Skin of body (tissue), 2 donors: Measurements from ENCODE around the gene ANO4. TPM values are rescaled to one million over a fixed set of nuclear protein-coding genes. Genes with fewer than 3 reads are reported as not detected.
"Not testable (repeated sequence)": the region's sequence is repeated elsewhere in the genome, so short reads cannot be mapped to it uniquely, and the experiment has no call there.

Source experiments
- DNase-seq: peaks from one replicate; lab custom pipeline; 2025; lab: John Stamatoyannopoulos, UW
- total RNA-seq: library from RNA; depleted of rRNA; stranded (reverse); fragments of >200 nt; gene quantifications from one replicate; pipeline ENCODE4 v1.2.3, GENCODE V29; 2014

The ANO4 gene
- total RNA-seq, 1 donor from 2014 or later: 0.20 TPM

- DNase-seq: no peak
Observed at GRCh38 chr12:100987552-100988521, 193.3 kb downstream of the ANO4 start.

- not testable (repeated sequence) for DNase-seq
Observed at GRCh38 chr12:100989509-100989908, 194.9 kb downstream of the ANO4 start.

DNA sequence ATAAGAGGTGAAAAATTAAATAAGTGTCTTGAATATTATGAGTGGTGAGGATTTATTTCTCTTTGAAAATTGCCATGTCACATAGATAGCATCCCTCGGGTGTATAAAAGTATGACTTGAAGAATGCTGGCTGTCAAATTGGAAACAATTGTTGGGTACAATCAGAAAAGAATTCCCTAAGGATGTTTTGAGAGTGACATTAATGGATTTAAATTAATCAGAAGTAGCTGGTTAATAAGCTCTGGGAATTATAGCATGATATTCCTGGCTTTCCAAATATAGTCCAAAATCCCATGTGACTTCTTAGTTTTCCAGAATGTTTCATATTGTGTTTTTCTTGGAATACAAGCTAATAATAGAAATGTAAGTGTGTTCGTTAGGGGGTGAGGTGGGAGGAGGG lies 196.5 kb downstream of the ANO4 start:
- no peak for DNase-seq

GRCh38 chr12:100992194-100992593 lies 197.6 kb downstream of the ANO4 start:
- no peak for DNase-seq

GRCh38 chr12:100993916-100994450 lies 199.4 kb downstream of the ANO4 start:
- no peak for DNase-seq

GRCh38 chr12:100995201-100995600 lies 200.6 kb downstream of the ANO4 start:
- no peak for DNase-seq

DNA sequence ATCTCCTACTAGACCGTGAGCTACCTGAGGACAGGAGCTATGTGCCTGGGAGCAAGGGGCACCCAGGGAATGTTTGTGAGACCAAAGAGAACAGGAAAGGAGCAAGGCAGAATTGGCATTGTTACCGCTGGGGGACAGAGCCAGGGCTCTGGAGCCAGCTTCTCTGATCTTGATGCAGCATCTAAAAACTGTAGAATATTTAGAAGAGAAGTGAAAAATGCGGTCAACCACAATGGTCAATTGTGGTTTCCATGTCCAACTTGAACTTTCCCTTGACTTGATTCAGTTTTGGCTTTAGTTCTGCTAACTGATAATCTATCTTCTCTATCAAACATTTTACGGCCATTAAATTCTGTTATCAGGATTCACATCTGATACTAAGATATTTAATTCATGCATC lies 201.2 kb downstream of the ANO4 start:
- DNase-seq: no peak

DNA sequence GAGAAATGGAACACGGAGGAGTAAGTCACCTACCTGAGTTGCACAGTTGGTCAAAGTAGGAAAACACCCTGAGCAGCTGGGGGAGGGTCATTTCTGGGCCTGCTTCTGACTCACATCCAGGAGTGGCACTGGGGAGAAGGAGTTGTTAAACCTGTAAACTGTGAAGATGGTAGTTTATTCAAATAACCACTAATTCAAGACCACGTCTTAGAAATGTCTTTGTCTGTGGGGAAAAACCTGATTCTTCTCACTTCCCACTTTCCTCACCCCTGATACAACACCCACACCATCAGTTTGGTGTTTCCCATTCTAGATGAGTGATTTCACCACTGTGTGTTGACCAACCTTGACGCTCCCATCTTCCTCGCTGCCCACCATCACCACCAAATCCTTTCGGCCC lies 207.1 kb downstream of the ANO4 start:
- DNase-seq: no peak

GRCh38 chr12:101002696-101003419 lies 208.3 kb downstream of the ANO4 start:
- DNase-seq: no peak

GRCh38 chr12:101004898-101005297 lies 210.3 kb downstream of the ANO4 start:
- DNase-seq: no peak

DNA sequence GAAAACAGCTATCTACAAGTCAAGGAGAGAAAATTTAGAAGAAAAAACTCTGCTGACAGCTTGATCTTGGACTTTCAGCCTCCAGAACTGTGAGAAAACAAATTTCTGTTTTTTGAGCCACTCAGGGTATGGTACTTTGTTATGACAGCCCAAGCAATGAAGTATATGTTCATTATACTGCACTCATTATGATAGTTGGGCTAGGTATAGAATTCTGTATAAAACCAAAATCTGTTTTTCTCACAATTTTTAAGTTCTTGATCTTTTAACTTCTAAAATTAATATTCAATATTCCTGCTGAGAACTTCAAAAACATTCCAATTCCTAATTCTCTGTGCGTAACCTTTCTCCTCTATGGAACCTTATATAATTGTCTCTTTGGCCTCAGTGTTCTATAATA lies 214.7 kb downstream of the ANO4 start:
- DNase-seq: no peak

DNA sequence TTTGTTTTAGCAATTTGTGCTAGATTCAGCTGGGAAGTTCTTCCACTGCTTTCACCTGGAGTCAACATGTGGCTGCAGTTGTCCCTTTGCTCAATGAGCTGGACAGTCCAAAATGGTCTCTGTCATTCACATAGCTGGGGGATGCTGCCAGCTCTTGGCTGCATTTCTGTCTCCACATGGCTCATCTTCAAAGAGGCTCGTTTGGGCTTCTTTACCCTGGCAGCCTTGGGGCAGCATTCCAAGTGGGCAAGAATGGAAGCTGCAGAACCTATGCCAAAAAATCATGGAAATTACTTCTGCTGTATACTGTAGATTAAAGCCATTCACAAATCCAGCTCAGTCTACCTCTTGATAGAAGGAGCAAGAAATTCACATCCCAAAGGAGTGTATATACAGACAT lies 216.3 kb downstream of the ANO4 start:
- DNase-seq: no peak

- DNase-seq: no peak
Observed at GRCh38 chr12:101013993-101014392, 219.4 kb downstream of the ANO4 start.

DNA sequence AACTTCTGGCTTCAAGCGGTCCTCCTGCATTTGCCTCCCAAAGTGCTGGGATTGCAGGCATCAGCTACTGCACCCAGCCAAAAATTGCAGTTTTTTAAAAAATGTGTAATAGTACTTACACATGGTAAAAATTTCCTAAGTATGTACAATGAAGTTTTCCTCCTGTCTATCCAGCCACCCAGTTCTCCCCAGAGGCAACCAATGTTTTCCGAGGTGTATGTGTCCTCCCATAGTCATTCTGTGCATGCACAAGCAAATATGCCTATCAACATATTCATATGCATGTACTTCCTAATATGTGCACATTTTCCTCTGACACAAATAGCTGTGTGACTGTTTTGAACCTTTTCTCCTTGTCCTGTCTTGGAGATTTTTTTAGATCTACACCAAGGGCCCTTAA lies 220.5 kb downstream of the ANO4 start:
- no peak for DNase-seq

DNA sequence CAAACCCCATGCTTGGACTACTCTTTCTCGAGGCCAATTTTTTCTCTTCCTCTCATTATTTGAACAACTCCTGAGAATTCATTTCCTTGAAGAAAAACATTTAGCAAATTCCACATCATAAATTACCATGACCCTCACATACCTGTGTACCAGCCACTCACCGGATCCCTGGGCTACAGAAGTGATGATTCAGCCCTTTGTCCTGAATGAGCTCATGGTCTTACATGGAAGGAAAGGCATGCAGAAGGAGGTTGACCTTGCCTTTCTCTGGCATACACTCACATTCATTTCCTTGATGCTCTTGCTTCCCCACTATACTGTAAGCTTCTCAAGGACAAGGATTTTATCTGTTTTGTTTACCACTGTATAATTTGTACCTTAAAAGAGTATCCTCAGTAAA lies 224.0 kb downstream of the ANO4 start:
- DNase-seq: no peak

- no peak for DNase-seq
Observed at GRCh38 chr12:101019201-101019600, 224.6 kb downstream of the ANO4 start.

GRCh38 chr12:101019667-101020066 lies 225.1 kb downstream of the ANO4 start:
- DNase-seq: no peak

DNA sequence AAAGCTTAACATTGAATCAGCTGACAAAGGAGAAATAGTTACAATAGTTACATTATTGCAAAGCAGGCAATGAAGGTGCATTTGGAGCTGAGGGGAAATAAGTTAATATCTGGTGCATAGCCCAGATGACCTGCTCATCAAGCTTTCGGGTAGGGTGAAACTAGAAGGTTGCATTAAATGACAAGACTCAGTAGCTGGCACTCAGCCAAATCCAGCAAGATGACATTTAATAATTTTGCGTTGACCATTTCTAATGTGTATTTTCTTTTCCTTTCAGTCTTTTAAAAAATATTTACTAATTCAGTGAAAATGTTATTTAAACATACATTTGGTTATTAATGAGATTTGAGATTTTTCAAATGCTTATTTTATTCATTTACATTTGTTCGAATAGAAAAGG lies 226.9 kb downstream of the ANO4 start:
- no peak for DNase-seq

GRCh38 chr12:101021911-101022388 lies 227.4 kb downstream of the ANO4 start:
- DNase-seq: no peak

GRCh38 chr12:101027200-101027599 lies 232.6 kb downstream of the ANO4 start:
- DNase-seq: no peak

- DNase-seq: no peak
Observed at GRCh38 chr12:101027816-101028215, 233.2 kb downstream of the ANO4 start.

- DNase-seq: no peak
Observed at GRCh38 chr12:101038289-101038871, 243.8 kb downstream of the ANO4 start.
